GM18867 (cell line): Measurements from ENCODE around the gene HSD11B1L.

Experiments used
- ATAC-seq: cut with Tn5 transposase; IDR thresholded peaks from one replicate; pipeline ENCODE4 v1.9.1; 2021; ENCODE audit warnings: mild to moderate bottlenecking, moderate library complexity; ENCODE audit not compliant: unreplicated experiment

Gene HSD11B1L

GRCh38 chr19:5666921-5667610, 13.8 kb upstream of the HSD11B1L start:
- ATAC-seq = no peak

DNA sequence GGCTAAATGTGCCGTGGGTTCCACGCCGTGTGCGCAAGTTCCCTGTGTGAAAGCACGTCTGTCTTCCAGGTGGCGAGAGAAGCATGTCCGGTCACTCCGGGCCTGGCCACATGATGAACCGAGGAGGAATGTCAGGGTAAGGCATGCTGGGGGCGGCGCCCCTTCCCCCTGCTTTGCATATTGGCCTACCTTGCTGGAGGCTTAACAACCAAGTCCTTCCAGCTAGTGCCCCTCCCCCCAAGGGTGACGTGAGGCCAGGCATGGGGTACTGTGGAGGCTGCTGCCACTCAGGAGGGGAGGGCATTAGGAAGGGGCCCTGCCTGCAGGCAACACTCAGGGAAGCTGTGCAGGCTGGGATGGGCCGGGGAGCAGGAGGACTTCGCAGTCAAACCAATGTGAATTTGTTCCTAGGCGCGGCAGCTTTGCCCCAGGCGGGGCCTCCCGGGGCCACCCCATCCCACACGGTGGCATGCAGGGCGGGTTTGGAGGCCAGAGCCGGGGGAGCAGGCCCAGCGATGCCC, 13.0 kb upstream of the HSD11B1L start:
- ATAC-seq = no peak

- no peak for ATAC-seq
Observed at GRCh38 chr19:5669212-5669611, 11.6 kb upstream of the HSD11B1L start.

DNA sequence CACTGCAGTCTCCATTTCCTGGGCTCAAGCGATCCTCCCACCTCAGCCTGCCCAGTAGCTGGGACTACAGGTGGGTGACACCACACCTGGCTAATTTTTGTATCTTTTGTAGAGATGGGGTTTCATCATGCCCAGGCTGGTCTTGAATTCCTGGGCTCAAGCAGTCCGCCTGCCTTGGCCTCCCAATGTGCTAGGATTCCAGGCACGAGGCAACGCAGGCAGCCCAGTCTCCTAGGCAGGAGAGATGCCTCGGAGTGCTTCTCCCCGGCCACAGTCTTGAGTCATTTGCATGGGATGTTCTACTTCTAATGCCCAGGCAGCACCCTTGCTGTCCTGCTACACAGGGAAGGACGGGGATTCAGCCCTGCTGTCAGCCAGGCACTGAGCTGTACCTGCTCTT, 9.2 kb upstream of the HSD11B1L start:
- ATAC-seq = no peak

DNA sequence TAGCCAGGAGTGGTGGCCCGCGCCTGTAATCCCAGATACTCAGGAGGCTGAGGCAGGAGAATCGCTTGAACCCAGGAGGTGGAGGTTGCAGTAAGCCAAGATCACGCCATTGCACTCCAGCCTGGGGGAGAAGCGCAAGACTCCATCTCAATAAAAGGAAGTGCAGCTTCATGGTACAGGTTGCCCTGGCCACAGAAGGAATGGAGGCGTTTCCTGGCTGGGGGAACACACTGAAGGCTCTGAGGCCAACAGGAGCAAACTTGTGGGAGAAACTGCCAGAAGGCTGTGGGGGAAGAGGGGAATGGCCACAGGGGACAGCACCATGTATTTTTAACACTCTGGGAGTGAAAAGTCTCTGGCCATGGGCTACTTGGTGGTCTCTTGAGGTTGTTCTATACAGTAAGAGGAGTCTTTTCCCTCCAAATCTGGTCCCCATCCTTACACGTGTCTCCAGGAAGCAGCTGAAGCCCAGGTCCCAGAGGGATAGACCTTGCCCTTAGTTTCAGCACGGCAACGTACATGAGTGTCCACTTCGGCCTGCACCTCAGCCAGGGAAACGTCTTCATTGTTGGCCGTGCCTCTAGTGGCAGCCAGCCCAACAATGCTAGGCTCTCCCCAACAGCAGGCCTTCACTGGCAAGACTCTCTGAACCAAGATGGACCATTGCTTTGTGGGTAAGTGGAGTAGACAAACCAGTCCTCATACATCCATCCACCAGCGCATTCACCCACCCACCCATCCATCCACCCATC, 7.9 kb upstream of the HSD11B1L start:
- no peak for ATAC-seq

DNA sequence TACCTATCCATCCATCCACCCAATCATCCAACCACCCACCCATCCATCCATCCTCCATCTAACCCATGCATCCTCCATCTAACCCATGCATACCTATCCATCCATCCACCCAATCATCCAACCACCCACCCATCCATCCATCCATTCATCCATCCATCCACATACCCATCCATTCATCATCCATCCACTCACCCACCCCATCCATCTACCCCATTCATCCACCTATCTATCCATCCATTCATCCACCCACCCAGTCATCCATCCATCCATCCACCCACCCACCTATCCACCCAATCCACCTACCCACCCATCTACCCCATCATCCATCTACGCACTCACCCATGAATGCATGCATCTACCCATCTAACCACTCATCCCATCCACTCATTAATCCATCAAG, 7.1 kb upstream of the HSD11B1L start:
- ATAC-seq = no peak

DNA sequence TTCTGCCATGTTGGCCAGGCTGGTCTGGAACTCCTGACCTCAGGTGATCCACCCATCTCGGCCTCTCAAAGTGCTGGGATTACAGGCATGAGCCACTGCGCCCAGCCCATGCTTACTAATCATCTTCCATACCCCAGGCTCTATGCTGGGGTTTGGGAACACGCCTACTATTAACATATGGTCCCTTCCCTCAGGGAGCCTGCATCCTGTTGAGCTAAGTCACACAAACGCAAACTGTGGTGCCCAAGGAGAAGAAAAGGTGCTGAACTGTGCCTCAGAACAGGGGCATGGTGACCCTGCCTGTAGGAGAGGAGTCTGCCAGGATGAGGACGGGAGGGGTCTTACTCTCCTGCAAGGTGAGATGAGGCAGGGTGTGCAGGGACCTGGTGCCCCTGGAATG, 6.1 kb upstream of the HSD11B1L start:
- ATAC-seq = no peak

DNA sequence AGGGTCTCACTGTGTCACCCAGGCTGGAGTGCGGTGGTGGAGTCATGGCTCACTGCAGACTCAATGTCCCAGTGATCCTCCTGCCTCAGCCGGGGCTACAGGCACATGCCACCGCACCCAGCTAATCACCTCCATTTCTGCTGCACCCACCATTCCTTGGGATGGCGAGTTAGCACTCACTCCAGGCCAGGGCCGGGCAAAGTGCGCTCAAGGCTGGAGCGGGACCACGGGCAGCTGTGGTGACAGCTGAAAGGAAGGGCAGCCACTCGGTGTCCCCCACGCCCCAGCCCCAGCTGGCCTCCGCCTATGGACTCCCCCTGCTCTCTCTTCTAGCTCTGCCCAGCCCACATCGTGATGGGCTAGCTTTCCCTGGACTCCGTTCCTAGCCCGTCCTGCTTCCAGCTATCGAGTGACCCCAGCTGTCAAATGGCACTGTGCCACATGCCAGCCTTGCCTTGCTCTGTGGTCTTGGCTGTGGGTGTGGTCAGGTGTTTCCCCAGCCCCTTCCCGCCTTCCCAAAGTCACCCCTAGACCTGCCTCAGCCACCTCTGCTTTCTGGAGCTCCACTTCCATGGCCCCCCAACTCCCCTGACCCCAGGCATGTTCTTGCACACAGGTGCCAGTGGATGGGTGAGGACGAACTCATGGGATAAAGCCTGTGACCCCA, 4.6 kb upstream of the HSD11B1L start:
- no peak for ATAC-seq

DNA sequence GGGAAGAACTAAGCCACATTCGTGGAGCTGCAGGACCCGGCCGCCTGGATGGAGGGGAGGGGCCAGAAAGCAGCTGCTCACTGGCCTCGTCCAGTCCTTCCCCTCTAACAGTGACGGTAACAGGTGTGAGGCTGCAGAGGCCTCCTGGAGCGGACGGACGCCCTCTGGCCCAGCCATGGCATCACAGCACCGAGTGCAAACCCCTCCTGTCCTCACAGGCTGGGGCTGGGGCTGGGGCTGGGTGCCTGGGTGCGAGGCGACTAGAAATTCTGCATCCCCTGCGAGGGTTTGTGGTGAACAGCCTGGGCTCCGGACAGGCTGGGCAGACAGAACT, 4.1 kb upstream of the HSD11B1L start:
- ATAC-seq = no peak

- no peak for ATAC-seq
Observed at GRCh38 chr19:5677136-5677535, 3.7 kb upstream of the HSD11B1L start.

DNA sequence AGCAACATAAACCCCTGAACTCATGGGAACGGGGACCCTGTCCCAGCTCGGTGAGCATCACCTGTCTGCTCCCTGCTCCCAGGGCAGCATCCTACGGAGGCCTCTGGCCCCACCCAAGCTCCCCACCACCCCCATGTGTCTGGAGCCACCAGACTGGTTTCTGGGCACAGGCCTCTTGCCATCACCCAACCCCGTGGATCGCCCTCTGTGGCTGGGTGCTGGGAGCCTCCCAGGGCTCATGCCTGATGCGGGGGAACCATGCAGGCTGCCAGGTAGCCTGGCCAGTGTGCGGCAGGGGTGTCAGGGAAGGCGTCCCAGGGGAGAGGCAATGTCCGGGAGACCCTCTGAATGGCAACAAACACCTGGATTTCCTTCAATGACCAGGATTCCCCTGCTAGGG, 3.2 kb upstream of the HSD11B1L start:
- no peak for ATAC-seq

DNA sequence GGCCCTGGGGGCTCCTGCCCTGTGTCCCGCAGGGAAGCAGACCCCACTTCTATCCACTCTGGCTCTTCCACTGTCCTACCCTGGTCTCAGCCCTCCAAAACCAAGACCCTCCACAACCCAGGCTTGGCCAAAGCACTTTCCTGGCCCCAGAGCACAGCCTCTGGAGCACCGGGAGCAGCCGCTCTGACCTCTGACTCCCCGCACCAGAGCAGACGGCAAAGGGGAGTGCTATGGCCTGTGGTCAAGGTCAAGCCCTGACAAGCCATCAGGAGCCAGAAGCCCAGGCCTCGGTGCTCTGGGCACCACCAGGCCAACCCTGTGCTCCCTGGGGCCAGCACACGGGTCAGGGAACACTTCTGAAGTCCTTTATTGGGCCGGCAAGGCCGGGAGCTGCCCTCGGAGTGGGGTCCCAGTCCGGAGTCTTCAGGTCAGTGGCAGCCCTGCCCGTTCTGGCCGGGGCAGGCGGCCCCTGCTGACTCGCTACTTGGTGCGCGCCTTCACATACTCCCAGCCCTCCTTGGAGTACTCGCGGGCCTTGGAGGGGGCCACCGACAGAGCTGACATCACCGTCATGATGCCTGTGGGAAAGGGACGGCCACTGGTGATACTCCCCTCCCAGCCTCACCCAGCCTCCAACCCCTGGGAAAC, 2.6 kb upstream of the HSD11B1L start:
- no peak for ATAC-seq

DNA sequence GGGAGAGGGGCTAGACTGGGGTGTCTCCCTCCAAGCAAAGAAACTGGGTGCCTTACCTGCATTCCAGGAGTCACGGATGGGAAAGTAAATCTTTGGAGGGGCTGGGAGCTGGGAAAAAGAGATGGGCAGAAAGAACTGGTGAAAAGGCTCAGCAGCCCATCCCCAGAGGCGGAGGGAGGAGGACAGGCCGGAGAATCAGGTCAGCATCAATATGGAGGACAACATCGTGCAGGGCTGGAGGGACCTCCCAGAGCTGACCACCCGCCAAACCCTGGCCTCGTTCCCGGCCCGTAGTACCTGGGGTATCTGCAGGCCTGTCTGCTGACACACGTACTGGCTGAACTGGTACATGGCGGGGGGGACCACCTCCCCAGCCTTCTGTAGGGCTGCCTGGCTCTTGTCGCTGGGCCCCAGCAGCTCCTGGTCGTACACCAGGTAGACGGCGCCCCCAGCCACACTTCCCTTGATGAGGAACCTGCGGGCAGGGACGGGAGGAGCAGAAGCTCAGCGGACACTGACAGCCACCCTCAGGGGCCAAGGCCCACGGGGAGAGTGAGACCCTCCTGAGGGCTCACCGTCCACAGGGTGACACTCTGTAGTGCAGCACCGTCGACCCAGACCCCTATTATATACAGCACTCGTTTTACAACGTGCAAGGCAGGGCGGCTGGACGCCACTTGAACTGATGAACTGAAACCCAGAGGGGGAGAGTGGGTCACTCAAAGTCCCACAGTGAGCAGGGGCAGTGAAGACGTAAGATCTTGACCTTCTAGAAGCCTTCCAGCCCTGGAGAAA, 1.3 kb upstream of the HSD11B1L start:
- no peak for ATAC-seq

- ATAC-seq = no peak
Observed at GRCh38 chr19:5680084-5680436, 767 bp upstream of the HSD11B1L start.

DNA sequence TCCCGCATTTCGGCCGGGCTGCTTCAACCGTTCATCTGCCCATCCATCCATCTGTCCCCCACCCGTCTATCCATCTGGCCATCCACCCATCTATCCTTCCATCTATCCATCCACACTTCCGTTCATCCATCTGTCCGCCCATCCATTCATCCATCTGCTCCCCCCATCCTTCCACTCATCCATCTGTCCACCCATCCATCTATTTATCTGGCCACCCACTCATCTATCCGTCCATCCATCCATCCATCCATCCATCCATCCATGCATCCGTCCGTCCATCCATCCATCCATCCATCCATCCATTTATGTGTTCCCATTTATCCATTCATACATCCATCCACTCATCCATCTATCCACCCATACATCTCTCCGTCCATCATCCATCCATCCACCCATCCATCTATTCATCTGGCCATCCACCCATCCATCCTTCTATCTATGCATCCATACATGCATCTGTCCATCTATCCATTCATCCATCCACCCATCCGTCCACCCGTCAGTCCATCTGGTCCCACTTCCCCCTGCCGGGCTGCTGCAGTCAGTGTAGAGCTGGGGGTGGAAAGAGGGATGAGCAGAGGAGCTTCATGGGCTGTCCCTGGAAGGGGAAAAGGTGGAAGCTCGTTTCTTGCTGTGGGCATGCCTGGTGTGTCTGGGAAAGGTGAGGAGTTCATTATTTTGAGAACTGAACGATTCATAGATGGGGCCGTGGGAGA, 722 bp downstream of the HSD11B1L start:
- ATAC-seq = no peak

GRCh38 chr19:5682107-5682482, 1.3 kb downstream of the HSD11B1L start:
- ATAC-seq = no peak

GRCh38 chr19:5683177-5683886, 2.5 kb downstream of the HSD11B1L start:
- no peak for ATAC-seq

GRCh38 chr19:5684694-5685430, 4.0 kb downstream of the HSD11B1L start:
- no peak for ATAC-seq

DNA sequence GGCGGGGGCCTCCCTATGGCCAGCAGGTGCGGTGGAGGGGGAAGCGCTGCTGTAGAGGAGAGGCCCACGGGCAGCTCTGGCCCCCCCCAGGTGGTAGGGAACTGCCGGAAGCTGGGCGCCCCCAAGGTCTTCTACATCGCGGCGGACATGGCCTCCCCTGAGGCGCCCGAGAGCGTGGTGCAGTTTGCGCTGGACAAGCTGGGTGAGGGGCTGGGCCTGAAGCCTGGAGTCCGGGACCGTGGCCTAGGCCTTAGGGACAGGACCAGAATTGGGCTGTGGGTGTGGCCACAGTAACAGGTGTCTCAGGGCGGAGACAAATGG, 5.5 kb downstream of the HSD11B1L start:
- ATAC-seq = no peak
